Osteoblast (primary cell): ENCODE data around the gene DONSON. TPM values are rescaled to one million over a fixed set of nuclear protein-coding genes. Genes with fewer than 3 reads are reported as not detected.
A peak's percentile ranks its signal among the peaks of the same experiment; 100 is the strongest.

Experiments used
- DNase-seq: peaks from one replicate; pipeline ENCODE4 v3.0.0; 2011; ENCODE audit warnings: low spot score, mixed read lengths; ENCODE audit not compliant: insufficient read length; ENCODE audit errors: missing footprints
- H2AFZ ChIP-seq: 2 replicates; pipeline ENCODE4 v1.6.0; 2011; ENCODE audit warnings: mild to moderate bottlenecking, low read length
- H3K27ac ChIP-seq: 2 replicates; pipeline ENCODE4 v1.5.1; 2011; ENCODE audit warnings: mild to moderate bottlenecking, low read depth, low read length, moderate library complexity
- H3K27me3 ChIP-seq: 2 replicates; pipeline ENCODE4 v1.6.0; 2012; ENCODE audit warnings: mild to moderate bottlenecking, control low read depth, inconsistent platforms, low read length, moderate library complexity; ENCODE audit not compliant: insufficient read depth
- H3K36me3 ChIP-seq: 2 replicates; pipeline ENCODE4 v1.5.1; 2011; ENCODE audit warnings: mild to moderate bottlenecking, low read length, control low read depth, moderate library complexity; ENCODE audit not compliant: insufficient read depth
- H3K4me1 ChIP-seq: 2 replicates; pipeline ENCODE4 v1.5.1; 2011; ENCODE audit warnings: mild to moderate bottlenecking, low read length, control low read depth, moderate library complexity; ENCODE audit not compliant: insufficient read depth
- H3K4me2 ChIP-seq: 2 replicates; pipeline ENCODE4 v1.6.0; 2011; ENCODE audit warnings: mild to moderate bottlenecking, low read length; ENCODE audit not compliant: insufficient read depth
- H3K4me3 ChIP-seq: fragments of 200-600 bp; sonication (generic); 3 replicates; pipeline ENCODE4 v1.5.1; 2012; ENCODE audit warnings: mild to moderate bottlenecking, low read length, inconsistent platforms; ENCODE audit not compliant: insufficient read depth
- H3K79me2 ChIP-seq: 2 replicates; pipeline ENCODE4 v1.6.0; 2012; ENCODE audit warnings: mild to moderate bottlenecking, low read length, control low read depth, inconsistent platforms; ENCODE audit not compliant: insufficient read depth
- H3K9me3 ChIP-seq: 2 replicates; pipeline ENCODE4 v1.5.1; 2011; ENCODE audit warnings: low read depth, low read length, control low read depth
- H4K20me1 ChIP-seq: 2 replicates; pipeline ENCODE4 v1.6.0; 2012; ENCODE audit warnings: mild to moderate bottlenecking, low read length, control low read depth; ENCODE audit not compliant: insufficient read depth
- total RNA-seq: library from RNA; depleted of rRNA; stranded (reverse); fragments of >200 nt; gene quantifications from 2 replicates; pipeline ENCODE4 v1.2.3, GENCODE V29; 2012
- TF ChIP-seq, protein P1 (sequence below): IDR thresholded peaks from 2 replicates; pipeline ENCODE4 v1.5.1; 2011; ENCODE audit warnings: mild to moderate bottlenecking, low read depth, low read length, moderate library complexity; ENCODE audit errors: extremely low read depth

The DONSON gene
- total RNA-seq, 1 donor, result 10.9 TPM

GRCh38 chr21:33542640-33543504, 45.6 kb downstream of the DONSON start, which contains the start of gene SON:
TSS of gene SON (plus strand) at chr21:33543038. CDS start at chr21:33543093, 55 bp downstream.
- peaks cover 34% of the 10 kb centered on the region for H3K4me1 ChIP-seq
- peak within 1 kb of the TSS; percentile 90 for H2AFZ ChIP-seq
- peaks cover 24% of the 10 kb centered on the region for H3K36me3 ChIP-seq
- no peaks in the 10 kb centered on the region for H3K9me3 ChIP-seq
- no peaks in the 10 kb centered on the region for H3K27me3 ChIP-seq
- peak within 1 kb of the TSS; percentile 100 for H3K27ac ChIP-seq
- peak within 1 kb of the TSS; percentile 86 for H3K4me3 ChIP-seq
- H4K20me1 ChIP-seq, result peaks cover 31% of the 10 kb centered on the region
- H3K4me2 ChIP-seq, result peak within 1 kb of the TSS; percentile 92
- DNase-seq, result peak; percentile 96
- H3K79me2 ChIP-seq, result peaks cover 81% of the 10 kb centered on the region
- TF ChIP-seq, protein P1, sequence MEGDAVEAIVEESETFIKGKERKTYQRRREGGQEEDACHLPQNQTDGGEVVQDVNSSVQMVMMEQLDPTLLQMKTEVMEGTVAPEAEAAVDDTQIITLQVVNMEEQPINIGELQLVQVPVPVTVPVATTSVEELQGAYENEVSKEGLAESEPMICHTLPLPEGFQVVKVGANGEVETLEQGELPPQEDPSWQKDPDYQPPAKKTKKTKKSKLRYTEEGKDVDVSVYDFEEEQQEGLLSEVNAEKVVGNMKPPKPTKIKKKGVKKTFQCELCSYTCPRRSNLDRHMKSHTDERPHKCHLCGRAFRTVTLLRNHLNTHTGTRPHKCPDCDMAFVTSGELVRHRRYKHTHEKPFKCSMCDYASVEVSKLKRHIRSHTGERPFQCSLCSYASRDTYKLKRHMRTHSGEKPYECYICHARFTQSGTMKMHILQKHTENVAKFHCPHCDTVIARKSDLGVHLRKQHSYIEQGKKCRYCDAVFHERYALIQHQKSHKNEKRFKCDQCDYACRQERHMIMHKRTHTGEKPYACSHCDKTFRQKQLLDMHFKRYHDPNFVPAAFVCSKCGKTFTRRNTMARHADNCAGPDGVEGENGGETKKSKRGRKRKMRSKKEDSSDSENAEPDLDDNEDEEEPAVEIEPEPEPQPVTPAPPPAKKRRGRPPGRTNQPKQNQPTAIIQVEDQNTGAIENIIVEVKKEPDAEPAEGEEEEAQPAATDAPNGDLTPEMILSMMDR, result no peak

- TF ChIP-seq, protein P1, result no peak
- peaks cover 28% of the 10 kb centered on the region for H3K36me3 ChIP-seq
- H3K4me2 ChIP-seq, result peak within 1 kb of the TSS; percentile 92
- H3K4me1 ChIP-seq, result peaks cover 34% of the 10 kb centered on the region
- no peaks in the 10 kb centered on the region for H3K27me3 ChIP-seq
- peak within 1 kb of the TSS; percentile 100 for H3K27ac ChIP-seq
- no peaks in the 10 kb centered on the region for H3K9me3 ChIP-seq
- peaks cover 31% of the 10 kb centered on the region for H4K20me1 ChIP-seq
- H3K4me3 ChIP-seq, result peak within 1 kb of the TSS; percentile 86
- peaks cover 81% of the 10 kb centered on the region for H3K79me2 ChIP-seq
- peak within 1 kb of the TSS; percentile 90 for H2AFZ ChIP-seq
- DNase-seq, result peak; percentile 87
These were observed 46.5 kb downstream of the DONSON start, which contains the start of gene GART for GRCh38 chr21:33541756-33542639. TSS of gene GART (minus strand) at chr21:33542117. CDS start at chr21:33539315, 2,802 bp downstream.

DNA sequence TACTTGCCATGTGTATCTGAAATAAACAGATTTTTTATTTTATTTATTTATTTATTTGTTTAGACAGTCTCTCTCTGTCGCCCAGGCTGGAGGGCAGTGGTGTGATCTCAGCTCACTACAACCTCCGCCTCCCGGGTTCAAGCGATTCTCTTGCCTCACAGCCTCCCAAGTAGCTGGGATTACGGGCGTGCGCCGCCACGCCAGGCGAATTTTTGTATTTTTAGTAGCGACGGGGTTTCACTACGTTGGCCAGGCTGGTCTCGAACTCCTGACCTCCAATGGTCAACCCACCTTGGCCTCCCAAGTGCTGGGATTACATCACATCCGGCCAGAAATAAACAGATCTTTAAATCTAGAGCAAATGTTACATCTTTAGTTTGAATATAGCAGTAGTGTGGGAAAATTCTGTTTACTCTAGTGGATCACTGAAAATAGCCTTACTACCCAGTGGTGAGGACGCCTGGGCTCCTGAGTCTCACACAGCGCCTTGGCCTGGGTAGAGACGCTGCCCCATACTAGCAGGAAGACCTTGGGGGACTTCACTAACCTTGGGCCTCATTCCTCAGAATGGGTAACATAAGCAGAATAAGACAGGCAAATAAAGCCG, 47.3 kb downstream of the DONSON start:
- Histone ChIP-seq H2AFZ (peak overlapping the region; percentile 90), H3K27ac (peak overlapping the region; percentile 100), H3K4me2 (peak overlapping the region; percentile 92), H3K9me3 (no peaks in the 10 kb centered on the region), H3K27me3 (no peaks in the 10 kb centered on the region), H3K4me1 (peaks cover 34% of the 10 kb centered on the region), H3K79me2 (peaks cover 80% of the 10 kb centered on the region), H4K20me1 (peaks cover 30% of the 10 kb centered on the region), H3K36me3 (peaks cover 28% of the 10 kb centered on the region), H3K4me3 (peak overlapping the region; percentile 86)
- TF ChIP-seq, protein P1, result no peak
- DNase-seq, result no peak
